Adrenal gland (tissue), 5 donors: ENCODE measurements around the gene EVA1C.

ENCODE experiments used
- CTCF ChIP-seq, 6 experiments: fragments of 450-650 bp in 4 of 6; fragments of 200-600 bp in 2 of 6; sonication (generic) in 1 of 6; IDR thresholded peaks; 1 replicate in 5 of 6; 2 replicates in 1 of 6; pipeline versions ENCODE4 v1.5.1 to v1.8.0; 2016 to 2021; ENCODE audit warnings: antibody characterized with exemption in 6 of 6, mild to moderate bottlenecking in 2 of 6, moderate library complexity in 1 of 6
- POLR2A ChIP-seq, 2 donors: fragments of 450-650 bp; IDR thresholded peaks; one replicate each; pipeline ENCODE4 v1.6.1; 2017; ENCODE audit warnings: antibody characterized with exemption in 2 of 2, mild to moderate bottlenecking in 2 of 2, moderate library complexity in 1 of 2
- donor health status: DM: no; HTN: no; CAD: no.

- TF ChIP-seq CTCF (IDR thresholded peaks at IDR 0.05), result no peak
- TF ChIP-seq POLR2A (IDR thresholded peaks at IDR 0.05), result no peak
Measured at GRCh38 chr21:32418146-32418545, 5.6 kb downstream of the EVA1C start.
